ENCODE measurements around the gene TBC1D7.

Gene TBC1D7

DNA sequence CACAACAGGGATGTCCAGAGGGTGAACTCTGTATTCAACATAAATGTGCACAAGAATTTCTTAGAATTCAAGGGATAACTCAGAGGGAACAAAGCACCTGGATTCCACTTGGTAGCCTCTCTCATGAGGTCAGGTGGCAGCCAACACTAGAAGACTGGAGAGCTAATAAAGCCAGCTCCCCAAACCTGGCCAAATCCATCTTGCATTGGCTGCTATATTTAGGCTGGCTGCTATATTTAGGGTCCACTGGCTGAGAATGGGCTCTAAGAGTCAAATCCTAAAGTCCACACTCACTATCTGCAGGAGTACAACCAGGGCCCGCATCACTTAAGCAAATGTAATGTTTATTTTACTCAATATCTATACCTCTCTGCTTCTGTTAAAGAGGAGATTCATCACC lies 20.0 kb downstream of the TBC1D7 start:
- ChIA-PET POLR2A (interaction anchor here (0.8 kb wide), 1 partner anchor 20 kb away, joined by 3 read pairs; no protein-coding TSS in a partner anchor), CTCF (interaction anchor here (0.6 kb wide), 1 partner anchor 1704 kb away, joined by 3 read pairs; no protein-coding TSS in a partner anchor)
- no peak for TF ChIP-seq NFRKB (IDR thresholded peaks at IDR 0.05)
- TF ChIP-seq LEF1 (IDR thresholded peaks at IDR 0.05; ENCODE audit: borderline replicate concordance), result no peak
- TF ChIP-seq FOXK2 (IDR thresholded peaks at IDR 0.05), result no peak
- TF ChIP-seq, protein P1, sequence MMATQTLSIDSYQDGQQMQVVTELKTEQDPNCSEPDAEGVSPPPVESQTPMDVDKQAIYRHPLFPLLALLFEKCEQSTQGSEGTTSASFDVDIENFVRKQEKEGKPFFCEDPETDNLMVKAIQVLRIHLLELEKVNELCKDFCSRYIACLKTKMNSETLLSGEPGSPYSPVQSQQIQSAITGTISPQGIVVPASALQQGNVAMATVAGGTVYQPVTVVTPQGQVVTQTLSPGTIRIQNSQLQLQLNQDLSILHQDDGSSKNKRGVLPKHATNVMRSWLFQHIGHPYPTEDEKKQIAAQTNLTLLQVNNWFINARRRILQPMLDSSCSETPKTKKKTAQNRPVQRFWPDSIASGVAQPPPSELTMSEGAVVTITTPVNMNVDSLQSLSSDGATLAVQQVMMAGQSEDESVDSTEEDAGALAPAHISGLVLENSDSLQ (IDR thresholded peaks at IDR 0.05), result no peak
- no peak for TF ChIP-seq BHLHE40 (IDR thresholded peaks at IDR 0.05; ENCODE audit: borderline replicate concordance)
- no peak for TF ChIP-seq ZNF384 (IDR thresholded peaks at IDR 0.05)
- TF ChIP-seq L3MBTL2 (conservative IDR thresholded peaks at IDR 0.05), result no peak
- no peak for TF ChIP-seq CTBP1 (IDR thresholded peaks at IDR 0.05; ENCODE audit: borderline replicate concordance)
- TF ChIP-seq TARDBP (IDR thresholded peaks at IDR 0.05), result no peak
- TF ChIP-seq FOXA1 (IDR thresholded peaks at IDR 0.05), result no peak
- no peak for TF ChIP-seq HDGF (IDR thresholded peaks at IDR 0.05; ENCODE audit: borderline replicate concordance)
- no peak for DNase-seq (ENCODE audit: extremely low spot score)

DNA sequence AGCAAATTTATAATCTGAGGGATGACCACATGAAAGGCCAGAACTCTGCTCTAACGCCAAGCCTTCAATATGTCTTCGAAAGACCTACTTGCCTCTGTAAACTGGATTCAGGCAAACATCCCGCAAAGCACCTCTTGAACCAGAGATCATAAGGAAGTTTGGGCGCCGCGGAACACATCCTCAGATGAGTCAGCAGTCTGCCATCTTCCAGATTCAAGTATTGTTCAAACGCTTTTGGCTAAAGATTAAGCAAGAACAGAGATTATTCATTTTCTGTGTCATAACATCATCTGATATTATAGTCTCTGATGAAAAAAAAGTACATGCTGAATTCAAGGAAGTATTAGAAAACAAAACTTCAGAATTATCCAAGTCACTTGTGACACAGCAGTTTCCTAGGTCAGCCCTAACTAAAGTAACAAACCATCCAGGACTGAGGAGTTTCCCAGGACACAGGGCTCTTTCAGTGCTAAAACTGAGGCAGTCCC lies 20.8 kb downstream of the TBC1D7 start:
- DNase-seq (ENCODE audit: extremely low spot score), result no peak
- CTCF ChIA-PET, result no interaction called here
- no peak for TF ChIP-seq BHLHE40 (IDR thresholded peaks at IDR 0.05; ENCODE audit: borderline replicate concordance)
- no peak for TF ChIP-seq FOXA1 (IDR thresholded peaks at IDR 0.05)
- TF ChIP-seq, protein P1 (IDR thresholded peaks at IDR 0.05), result no peak
- no peak for TF ChIP-seq SP1 (IDR thresholded peaks at IDR 0.05)
- POLR2A ChIA-PET, result interaction anchor here (0.5 kb wide), 1 partner anchor 21 kb away, joined by 3 read pairs; the partner anchor contains the start of gene TBC1D7

DNA sequence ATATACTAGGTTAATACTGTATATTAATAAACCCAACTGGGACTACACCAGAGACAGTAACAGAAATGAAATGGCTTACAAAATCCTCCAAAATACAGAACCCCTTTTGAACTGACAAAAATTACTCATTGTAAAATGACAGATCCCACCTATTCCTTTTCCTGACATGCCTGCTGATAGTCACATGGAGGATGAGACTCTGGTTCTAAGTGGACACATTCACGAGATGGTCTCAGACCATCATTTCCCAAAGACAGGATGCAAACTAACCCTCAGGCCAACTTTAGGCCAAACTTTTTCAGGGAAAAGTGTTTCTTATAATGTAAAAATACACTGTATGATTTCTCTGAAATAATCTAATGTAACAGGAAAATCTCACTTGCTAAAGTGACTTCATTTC lies 22.5 kb downstream of the TBC1D7 start:
- CTCF ChIA-PET, result no interaction called here

DNA sequence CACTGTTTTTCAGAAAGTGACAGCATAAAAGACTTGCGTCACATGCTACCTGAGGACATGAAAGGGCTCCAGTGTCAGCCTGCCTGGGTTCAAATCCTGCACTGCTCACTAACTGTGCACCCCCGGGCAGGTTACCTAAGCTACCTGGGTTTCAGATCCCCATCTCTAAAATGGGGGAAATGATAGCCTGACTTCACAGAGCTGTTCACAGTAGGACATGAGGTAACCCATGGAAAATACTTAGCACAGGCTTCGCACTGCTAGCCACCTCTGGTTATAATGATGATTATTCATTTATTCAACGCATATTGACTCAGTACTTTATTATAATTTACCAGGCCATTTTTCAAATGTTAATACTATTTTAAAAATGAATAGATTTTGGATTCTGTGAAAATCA lies 23.0 kb downstream of the TBC1D7 start:
- ChIA-PET CTCF (no interaction called here), POLR2A (interaction anchor here (1.6 kb wide), 1 partner anchor 23 kb away, joined by 5 read pairs; the partner anchor contains the start of gene TBC1D7)
- no peak for DNase-seq (ENCODE audit: extremely low spot score)
- TF ChIP-seq TARDBP (IDR thresholded peaks at IDR 0.05) (no peak), ELF4 (IDR thresholded peaks at IDR 0.05) (no peak), CTBP1 (IDR thresholded peaks at IDR 0.05; ENCODE audit: borderline replicate concordance) (no peak), HDGF (IDR thresholded peaks at IDR 0.05; ENCODE audit: borderline replicate concordance) (no peak), L3MBTL2 (conservative IDR thresholded peaks at IDR 0.05) (no peak), FOXK2 (IDR thresholded peaks at IDR 0.05) (no peak), BHLHE40 (IDR thresholded peaks at IDR 0.05; ENCODE audit: borderline replicate concordance) (no peak), ZNF384 (IDR thresholded peaks at IDR 0.05) (no peak), FOXM1 (IDR thresholded peaks at IDR 0.05; ENCODE audit: borderline replicate concordance) (no peak), ARNT (IDR thresholded peaks at IDR 0.05) (no peak), FOXA1 (IDR thresholded peaks at IDR 0.05) (no peak), SUZ12 (IDR thresholded peaks at IDR 0.05) (no peak)
- TF ChIP-seq, protein P1 (IDR thresholded peaks at IDR 0.05), result no peak

More for the DNA sequence above, 22.5 kb downstream of the TBC1D7 start:
- no peak for DNase-seq (ENCODE audit: extremely low spot score)
- POLR2A ChIA-PET, result interaction anchor here (1.6 kb wide), 1 partner anchor 22 kb away, joined by 5 read pairs; the partner anchor contains the start of gene TBC1D7
- TF ChIP-seq ZNF384 (IDR thresholded peaks at IDR 0.05) (no peak), TARDBP (IDR thresholded peaks at IDR 0.05) (no peak), CTBP1 (IDR thresholded peaks at IDR 0.05; ENCODE audit: borderline replicate concordance) (no peak), ELF4 (IDR thresholded peaks at IDR 0.05) (no peak), FOXA1 (IDR thresholded peaks at IDR 0.05) (no peak), FOXM1 (IDR thresholded peaks at IDR 0.05; ENCODE audit: borderline replicate concordance) (no peak), BHLHE40 (IDR thresholded peaks at IDR 0.05; ENCODE audit: borderline replicate concordance) (no peak), HDGF (IDR thresholded peaks at IDR 0.05; ENCODE audit: borderline replicate concordance) (no peak), NFRKB (IDR thresholded peaks at IDR 0.05) (no peak), L3MBTL2 (conservative IDR thresholded peaks at IDR 0.05) (no peak), SP1 (IDR thresholded peaks at IDR 0.05) (no peak), LEF1 (IDR thresholded peaks at IDR 0.05; ENCODE audit: borderline replicate concordance) (no peak), SUZ12 (IDR thresholded peaks at IDR 0.05) (no peak), FOXK2 (IDR thresholded peaks at IDR 0.05) (no peak), ARNT (IDR thresholded peaks at IDR 0.05) (no peak)
- TF ChIP-seq, protein P1 (IDR thresholded peaks at IDR 0.05), result no peak

DNA sequence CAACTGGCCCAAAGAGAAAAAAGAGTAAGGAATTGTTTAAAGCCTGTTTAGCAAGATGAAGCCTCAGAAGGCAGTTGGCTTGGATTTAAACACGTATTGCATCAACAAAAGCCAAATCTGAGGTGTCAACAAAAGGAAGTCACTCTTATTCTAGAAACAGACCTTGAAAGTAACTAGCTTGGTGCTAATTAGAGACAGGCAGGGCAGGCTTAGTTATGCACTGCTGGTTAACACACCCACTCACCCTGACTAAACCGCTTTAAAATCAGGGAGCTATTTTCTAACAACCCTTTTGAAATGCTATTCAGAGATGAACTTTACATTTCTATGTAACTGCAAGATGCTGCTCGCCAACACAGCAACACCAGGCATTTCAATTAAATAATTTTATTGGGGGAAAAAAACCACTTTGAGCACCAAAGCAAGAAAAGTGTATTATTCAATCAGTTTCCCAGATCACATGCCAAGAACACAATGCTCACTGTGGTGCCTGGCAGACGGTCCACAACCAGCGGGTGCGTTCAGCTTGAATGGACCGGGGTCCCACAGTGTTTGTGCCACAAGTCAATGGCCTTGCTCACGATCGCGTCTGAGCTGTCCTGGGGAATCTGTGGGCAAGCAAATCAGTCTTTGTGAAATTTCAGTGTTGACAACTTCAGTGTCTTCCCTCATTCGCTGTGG lies 23.6 kb downstream of the TBC1D7 start:
- ChIA-PET CTCF (no interaction called here), POLR2A (interaction anchor here (1.6 kb wide), 1 partner anchor 23 kb away, joined by 5 read pairs; the partner anchor contains the start of gene TBC1D7)
- no peak for DNase-seq (ENCODE audit: extremely low spot score)
- TF ChIP-seq, protein P1 (IDR thresholded peaks at IDR 0.05), result no peak
- TF ChIP-seq NFRKB (IDR thresholded peaks at IDR 0.05), result no peak
- no peak for TF ChIP-seq HDGF (IDR thresholded peaks at IDR 0.05; ENCODE audit: borderline replicate concordance)
- TF ChIP-seq SP1 (IDR thresholded peaks at IDR 0.05), result no peak
- no peak for TF ChIP-seq L3MBTL2 (conservative IDR thresholded peaks at IDR 0.05)
- TF ChIP-seq ARNT (IDR thresholded peaks at IDR 0.05), result no peak
- TF ChIP-seq FOXA1 (IDR thresholded peaks at IDR 0.05), result no peak
- TF ChIP-seq FOXM1 (IDR thresholded peaks at IDR 0.05; ENCODE audit: borderline replicate concordance), result no peak
- TF ChIP-seq TARDBP (IDR thresholded peaks at IDR 0.05), result no peak
- no peak for TF ChIP-seq SUZ12 (IDR thresholded peaks at IDR 0.05)
- no peak for TF ChIP-seq CTBP1 (IDR thresholded peaks at IDR 0.05; ENCODE audit: borderline replicate concordance)
- no peak for TF ChIP-seq ELF4 (IDR thresholded peaks at IDR 0.05)
- no peak for TF ChIP-seq LEF1 (IDR thresholded peaks at IDR 0.05; ENCODE audit: borderline replicate concordance)
- TF ChIP-seq ZNF384 (IDR thresholded peaks at IDR 0.05), result no peak
- TF ChIP-seq BHLHE40 (IDR thresholded peaks at IDR 0.05; ENCODE audit: borderline replicate concordance), result no peak
- no peak for TF ChIP-seq FOXK2 (IDR thresholded peaks at IDR 0.05)
